Ascending aorta (tissue), 2 donors: ENCODE data around the gene SLC37A1. TPM values are rescaled to one million over a fixed set of nuclear protein-coding genes. Genes with fewer than 3 reads are reported as not detected.

Experiments used
- DNase-seq, 2 donors: peaks; one replicate each; pipeline ENCODE4 v3.0.0-alpha.2; 2019; ENCODE audit warnings: low spot score in 2 of 2
- H3K27ac ChIP-seq, 2 donors: fragments of 200-600 bp; sonication (generic); one replicate each; pipeline ENCODE4 v1.5.1; 2016 to 2017; ENCODE audit warnings: mild to moderate bottlenecking in 1 of 2
- H3K27me3 ChIP-seq: fragments of 200-600 bp; sonication (generic); one replicate; pipeline ENCODE4 v1.5.1; 2017
- H3K36me3 ChIP-seq, 2 donors: fragments of 200-600 bp; sonication (generic); one replicate each; pipeline ENCODE4 v1.5.1; 2016
- H3K4me1 ChIP-seq, 2 donors: fragments of 200-600 bp; sonication (generic); one replicate each; pipeline ENCODE4 v1.5.1; 2016 to 2017; ENCODE audit warnings: mild to moderate bottlenecking in 1 of 2
- H3K4me3 ChIP-seq, 2 donors: fragments of 200-600 bp; sonication (generic); one replicate each; pipeline ENCODE4 v1.5.1; 2016 to 2017; ENCODE audit warnings: mild to moderate bottlenecking in 1 of 2
- H3K9me3 ChIP-seq, 2 donors: fragments of 200-600 bp; sonication (generic); one replicate each; pipeline ENCODE4 v1.5.1; 2016
- CTCF ChIP-seq, 3 experiments: fragments of 200-600 bp in 2 of 3; fragments of 450-650 bp in 1 of 3; sonication (generic) in 2 of 3; IDR thresholded peaks; one replicate each; pipeline ENCODE4 v1.5.1; 2016 to 2019; ENCODE audit warnings: antibody characterized with exemption in 3 of 3, mild to moderate bottlenecking in 1 of 3, moderate library complexity in 1 of 3
- intact Hi-C: fragments of 100-400 bp; cut with DNase I; formaldehyde crosslinking; loops from one replicate; pipeline ENCODE4 v1.15.1; 2023
- total RNA-seq: library from RNA; depleted of rRNA; stranded (reverse); fragments of >200 nt; gene quantifications from one replicate; pipeline ENCODE4 v1.1.0, GENCODE V29; 2016

The SLC37A1 gene
- total RNA-seq, 1 donor from 2014 or later, result 8.7 TPM

- intact Hi-C loops, result no loop called here
- Histone ChIP-seq H3K27me3 (no peaks in the 10 kb centered on the region), H3K27ac (no peak overlapping the region), H3K36me3 (peaks cover 14 to 15% of the 10 kb centered on the region in 2 donors), H3K4me1 (no peaks in the 10 kb centered on the region), H3K4me3 (no peak overlapping the region), H3K9me3 (peaks cover 0 to 4% of the 10 kb centered on the region in 2 donors)
- TF ChIP-seq CTCF (IDR thresholded peaks at IDR 0.05), result no peak
- DNase-seq, result no peak
Observed at GRCh38 chr21:42576639-42577038, 63.0 kb downstream of the SLC37A1 start.

GRCh38 chr21:42578034-42578433, 64.4 kb downstream of the SLC37A1 start:
- intact Hi-C loops, result no loop called here
- TF ChIP-seq CTCF (IDR thresholded peaks at IDR 0.05), result no peak
- no peak for DNase-seq

GRCh38 chr21:42578761-42579415, 65.2 kb downstream of the SLC37A1 start:
- intact Hi-C loops, result no loop called here
- H3K27ac ChIP-seq, result no peak overlapping the region
- H3K36me3 ChIP-seq, result peaks cover 11 to 14% of the 10 kb centered on the region in 2 donors
- H3K4me3 ChIP-seq, result no peak overlapping the region
- no peaks in the 10 kb centered on the region for H3K27me3 ChIP-seq
- no peaks in the 10 kb centered on the region for H3K4me1 ChIP-seq
- DNase-seq, result no peak
- TF ChIP-seq CTCF (IDR thresholded peaks at IDR 0.05), result no peak
- H3K9me3 ChIP-seq, result peaks cover 0 to 4% of the 10 kb centered on the region in 2 donors

More at GRCh38 chr21:42578034-42578433, 64.4 kb downstream of the SLC37A1 start:
- Histone ChIP-seq H3K27ac (no peak overlapping the region), H3K36me3 (peaks cover 11 to 14% of the 10 kb centered on the region in 2 donors), H3K4me1 (no peaks in the 10 kb centered on the region), H3K27me3 (no peaks in the 10 kb centered on the region), H3K4me3 (no peak overlapping the region), H3K9me3 (peaks cover 0 to 4% of the 10 kb centered on the region in 2 donors)

GRCh38 chr21:42579456-42580075, 65.9 kb downstream of the SLC37A1 start:
- Histone ChIP-seq H3K36me3 (peaks cover 11 to 12% of the 10 kb centered on the region in 2 donors), H3K9me3 (peaks cover 0 to 4% of the 10 kb centered on the region in 2 donors), H3K27ac (no peak overlapping the region), H3K4me3 (no peak overlapping the region), H3K27me3 (no peaks in the 10 kb centered on the region), H3K4me1 (no peaks in the 10 kb centered on the region)
- intact Hi-C loops, result no loop called here
- DNase-seq, result no peak
- no peak for TF ChIP-seq CTCF (IDR thresholded peaks at IDR 0.05)

- H3K27ac ChIP-seq, result no peak overlapping the region
- peaks cover 5 to 9% of the 10 kb centered on the region in 2 donors for H3K36me3 ChIP-seq
- intact Hi-C loops, result no loop called here
- H3K4me1 ChIP-seq, result no peaks in the 10 kb centered on the region
- H3K9me3 ChIP-seq, result peaks cover 0 to 4% of the 10 kb centered on the region in 2 donors
- no peak overlapping the region for H3K4me3 ChIP-seq
- no peak for DNase-seq
- no peak for TF ChIP-seq CTCF (IDR thresholded peaks at IDR 0.05)
- no peaks in the 10 kb centered on the region for H3K27me3 ChIP-seq
Observed at GRCh38 chr21:42580076-42580792, 66.6 kb downstream of the SLC37A1 start.
